Ishikawa (cell line): ENCODE data around the gene CXCL17.

Experiments
- CEBPB ChIP-seq: IDR thresholded peaks from 2 replicates; pipeline ENCODE4 v1.6.1; 2012
- CREB1 ChIP-seq: IDR thresholded peaks from 2 replicates; pipeline ENCODE4 v1.6.1; 2012; ENCODE audit warnings: low read depth
- EP300 ChIP-seq: IDR thresholded peaks from 2 replicates; pipeline ENCODE4 v1.6.1; 2012; ENCODE audit warnings: borderline replicate concordance
- RAD21 ChIP-seq: IDR thresholded peaks from 2 replicates; pipeline ENCODE4 v1.6.1; 2012; ENCODE audit warnings: low read depth
- TAF1 ChIP-seq: IDR thresholded peaks from 2 replicates; pipeline ENCODE4 v1.6.1; 2012; ENCODE audit warnings: low read depth, mild to moderate bottlenecking
- TCF12 ChIP-seq: IDR thresholded peaks from 2 replicates; pipeline ENCODE4 v1.6.1; 2012; ENCODE audit warnings: low read depth
- TEAD4 ChIP-seq: IDR thresholded peaks from 2 replicates; pipeline ENCODE4 v1.6.1; 2012
- YY1 ChIP-seq: IDR thresholded peaks from 2 replicates; pipeline ENCODE4 v1.6.1; 2012; ENCODE audit warnings: low read depth
- ZBTB7A ChIP-seq: IDR thresholded peaks from 2 replicates; pipeline ENCODE4 v1.6.1; 2012; ENCODE audit warnings: low read depth
- TF ChIP-seq, protein P1 (sequence below): IDR thresholded peaks from 2 replicates; pipeline ENCODE4 v1.6.1; 2012; ENCODE audit warnings: low read depth, mild to moderate bottlenecking

- TF ChIP-seq TAF1 (no peak), CEBPB (no peak), ZBTB7A (no peak), YY1 (no peak), TCF12 (no peak), TEAD4 (no peak), EP300 (no peak), CREB1 (no peak), RAD21 (no peak)
- TF ChIP-seq, protein P1, sequence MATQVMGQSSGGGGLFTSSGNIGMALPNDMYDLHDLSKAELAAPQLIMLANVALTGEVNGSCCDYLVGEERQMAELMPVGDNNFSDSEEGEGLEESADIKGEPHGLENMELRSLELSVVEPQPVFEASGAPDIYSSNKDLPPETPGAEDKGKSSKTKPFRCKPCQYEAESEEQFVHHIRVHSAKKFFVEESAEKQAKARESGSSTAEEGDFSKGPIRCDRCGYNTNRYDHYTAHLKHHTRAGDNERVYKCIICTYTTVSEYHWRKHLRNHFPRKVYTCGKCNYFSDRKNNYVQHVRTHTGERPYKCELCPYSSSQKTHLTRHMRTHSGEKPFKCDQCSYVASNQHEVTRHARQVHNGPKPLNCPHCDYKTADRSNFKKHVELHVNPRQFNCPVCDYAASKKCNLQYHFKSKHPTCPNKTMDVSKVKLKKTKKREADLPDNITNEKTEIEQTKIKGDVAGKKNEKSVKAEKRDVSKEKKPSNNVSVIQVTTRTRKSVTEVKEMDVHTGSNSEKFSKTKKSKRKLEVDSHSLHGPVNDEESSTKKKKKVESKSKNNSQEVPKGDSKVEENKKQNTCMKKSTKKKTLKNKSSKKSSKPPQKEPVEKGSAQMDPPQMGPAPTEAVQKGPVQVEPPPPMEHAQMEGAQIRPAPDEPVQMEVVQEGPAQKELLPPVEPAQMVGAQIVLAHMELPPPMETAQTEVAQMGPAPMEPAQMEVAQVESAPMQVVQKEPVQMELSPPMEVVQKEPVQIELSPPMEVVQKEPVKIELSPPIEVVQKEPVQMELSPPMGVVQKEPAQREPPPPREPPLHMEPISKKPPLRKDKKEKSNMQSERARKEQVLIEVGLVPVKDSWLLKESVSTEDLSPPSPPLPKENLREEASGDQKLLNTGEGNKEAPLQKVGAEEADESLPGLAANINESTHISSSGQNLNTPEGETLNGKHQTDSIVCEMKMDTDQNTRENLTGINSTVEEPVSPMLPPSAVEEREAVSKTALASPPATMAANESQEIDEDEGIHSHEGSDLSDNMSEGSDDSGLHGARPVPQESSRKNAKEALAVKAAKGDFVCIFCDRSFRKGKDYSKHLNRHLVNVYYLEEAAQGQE: no peak
Observed at GRCh38 chr19:42412227-42412626, 30.5 kb downstream of the CXCL17 start.
